Measurements from ENCODE around the gene PARP3. TPM values are rescaled to one million over a fixed set of nuclear protein-coding genes. Genes with fewer than 3 reads are reported as not detected.
"Not testable (repeated sequence)": the region's sequence is repeated elsewhere in the genome, so short reads cannot be mapped to it uniquely, and the experiment has no call there.

PARP3 gene
- total RNA-seq = 21.8 TPM

DNA sequence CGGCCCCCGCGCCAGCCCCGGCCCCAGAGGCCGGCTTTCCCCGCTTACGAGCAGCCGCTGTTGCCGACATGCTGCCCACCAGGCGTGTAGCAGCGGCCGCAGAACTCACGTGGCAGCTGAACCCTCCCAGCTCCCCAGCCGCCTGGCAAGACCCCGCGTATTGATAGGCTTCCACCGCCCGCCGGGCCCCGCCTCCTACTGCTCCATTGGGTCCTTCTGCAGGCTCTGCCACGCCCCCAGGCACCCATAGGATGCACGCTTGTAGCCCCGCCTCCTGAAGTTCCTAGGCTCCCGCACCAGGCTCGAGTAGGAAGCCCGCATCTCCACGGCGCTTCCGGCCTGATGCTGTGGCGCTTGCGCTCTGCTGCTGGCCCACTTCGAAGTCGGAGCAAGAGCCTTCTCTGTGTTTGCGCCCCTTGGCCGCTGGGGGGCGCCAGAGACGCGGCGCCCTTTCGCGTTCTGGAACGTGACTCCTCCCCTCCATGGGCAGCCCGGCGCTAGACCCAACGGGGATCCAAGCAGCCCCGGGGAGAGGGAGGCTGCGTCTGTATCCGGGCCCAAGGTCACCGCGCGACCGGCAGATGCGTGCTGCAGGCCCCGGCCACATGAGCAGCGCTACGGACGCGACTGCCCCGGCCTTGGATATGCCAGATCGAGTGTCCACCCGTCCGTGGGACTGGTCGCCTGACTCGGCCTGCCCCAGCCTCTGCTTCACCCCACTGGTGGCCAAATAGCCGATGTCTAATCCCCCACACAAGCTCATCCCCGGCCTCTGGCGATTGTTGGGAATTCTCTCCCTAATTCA lies at the start of gene PARP3, which contains the start of gene RRP9:
Gene PARP3 (plus strand): TSS at position 566 of the 805 bp plus-strand sequence. CDS start 993 bp downstream, outside the sequence.
Gene RRP9 (minus strand): TSS at position 107 of the 805 bp plus-strand sequence. CDS start 37 bp downstream, at position 70.
- peak; percentile 99 to 100 (median 100) for DNase-seq (ENCODE audit: low read depth in 2 of 3, low spot score in 2 of 3)

DNA sequence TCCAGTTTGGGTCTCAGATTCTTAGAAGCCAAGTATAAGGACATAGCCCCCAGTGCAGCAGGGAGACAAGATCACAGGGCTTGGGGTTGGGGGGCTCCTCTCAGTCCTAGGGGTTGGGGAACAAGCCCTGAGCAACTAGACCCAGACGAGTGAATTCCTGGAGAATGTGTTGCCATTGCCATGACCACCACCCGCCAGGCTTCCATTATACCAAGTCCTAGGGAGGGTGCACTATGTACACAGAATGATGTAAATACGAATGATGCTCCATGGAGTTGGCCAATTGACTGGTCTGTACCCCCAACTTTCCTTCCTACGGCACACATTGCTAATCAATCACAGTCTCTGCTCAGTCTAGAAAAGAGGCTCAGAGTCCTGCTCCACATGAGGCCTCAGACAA lies 47.8 kb upstream of the PARP3 start:
- no peak for DNase-seq (ENCODE audit: low read depth in 2 of 3, low spot score in 2 of 3)

GRCh38 chr3:51894939-51895338 lies 47.2 kb upstream of the PARP3 start:
- no peak for DNase-seq (ENCODE audit: low read depth in 2 of 3, low spot score in 2 of 3)

DNA sequence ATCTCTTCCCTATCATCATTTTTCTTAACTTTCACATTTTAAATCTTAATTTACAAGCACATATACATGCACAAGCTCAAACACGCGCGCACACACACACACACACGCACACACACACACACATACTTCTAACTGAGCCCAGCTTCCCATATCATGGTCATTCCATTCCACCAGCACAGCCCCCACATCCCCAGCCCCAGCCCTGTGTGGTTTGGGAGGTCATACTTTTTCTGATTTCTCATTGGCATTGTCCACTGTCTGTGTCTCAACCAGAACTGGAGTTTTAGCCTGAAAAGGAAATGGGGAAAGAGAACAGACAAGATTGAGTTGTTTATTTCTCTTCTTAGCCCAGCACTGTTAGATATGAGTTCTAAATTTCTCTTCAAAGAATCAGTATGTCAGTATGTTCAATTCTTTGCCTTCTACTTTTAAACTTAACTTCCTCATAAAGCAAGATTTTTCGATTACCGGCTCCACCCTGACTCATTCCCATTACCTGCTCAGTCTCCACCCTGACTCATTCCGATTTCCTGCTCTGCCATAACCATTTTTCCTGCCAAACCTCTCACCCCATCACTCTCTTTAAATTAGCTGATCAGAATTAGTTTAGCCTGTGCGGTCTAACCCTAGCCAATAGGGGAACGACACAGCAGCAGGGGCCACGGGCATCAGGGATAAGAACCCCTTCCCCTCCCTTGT lies 45.4 kb upstream of the PARP3 start:
- DNase-seq (ENCODE audit: low read depth in 2 of 3, low spot score in 2 of 3) = no peak

GRCh38 chr3:51897391-51897790 lies 44.8 kb upstream of the PARP3 start:
- no peak for DNase-seq (ENCODE audit: low read depth in 2 of 3, low spot score in 2 of 3)

- not testable (repeated sequence) for DNase-seq (ENCODE audit: low read depth in 2 of 3, low spot score in 2 of 3)
Measured at GRCh38 chr3:51900043-51900442, 42.1 kb upstream of the PARP3 start.

DNA sequence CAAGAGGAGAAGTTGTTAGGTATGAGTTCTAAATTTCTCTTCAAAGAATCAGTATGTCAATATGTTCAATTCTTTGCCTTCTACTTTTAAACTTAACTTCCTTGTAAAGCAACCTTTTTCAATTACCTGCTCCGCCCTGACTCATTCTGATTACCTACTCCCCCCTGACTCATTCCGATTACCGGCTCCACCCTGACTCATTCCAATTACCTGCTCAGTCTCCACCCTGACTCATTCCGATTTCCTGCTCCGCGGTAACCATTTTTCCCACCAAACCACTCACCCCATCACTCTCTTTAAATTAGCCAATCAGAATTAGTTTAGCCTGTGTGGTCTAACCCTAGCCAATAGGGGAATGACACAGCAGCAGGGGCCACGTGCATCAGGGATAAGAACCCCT lies 39.8 kb upstream of the PARP3 start:
- not testable (repeated sequence) for DNase-seq (ENCODE audit: low read depth in 2 of 3, low spot score in 2 of 3)

DNA sequence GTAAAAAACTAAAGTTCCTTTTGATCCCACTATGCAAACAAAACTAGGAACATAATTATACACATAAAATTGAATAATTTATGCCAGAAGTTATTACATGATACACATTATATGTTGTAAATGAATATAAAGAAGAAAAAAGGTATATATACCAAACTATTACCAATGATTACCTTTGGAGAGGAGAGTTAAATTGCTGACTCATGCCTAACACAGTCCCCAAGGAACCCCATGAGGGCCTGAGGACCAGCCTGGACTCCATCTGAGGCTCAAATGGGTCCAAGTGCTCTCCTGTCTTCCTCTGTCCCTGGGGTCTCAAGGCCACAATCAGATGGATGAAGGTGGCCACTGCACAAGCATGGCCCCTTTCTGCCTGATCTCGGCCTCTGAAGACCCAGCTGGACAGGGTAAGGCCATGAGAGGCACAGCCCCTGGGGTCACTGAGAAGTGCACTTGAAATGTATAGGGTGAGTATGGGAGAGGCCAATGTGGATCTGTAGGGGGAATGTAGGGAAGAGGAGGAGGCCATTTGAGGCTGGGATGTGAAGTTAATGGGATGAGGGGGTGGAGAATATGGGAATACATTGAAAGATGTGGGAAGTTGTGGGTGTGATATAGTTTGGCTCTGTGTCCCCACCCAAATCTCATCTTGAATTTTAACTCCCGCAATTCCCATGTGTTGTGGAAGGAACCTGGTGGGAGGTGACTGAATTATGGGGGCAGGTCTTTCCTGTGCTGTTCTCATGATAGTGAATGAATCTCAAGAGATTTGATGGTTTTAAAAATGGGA lies 37.9 kb upstream of the PARP3 start:
- no peak for DNase-seq (ENCODE audit: low read depth in 2 of 3, low spot score in 2 of 3)

GRCh38 chr3:51908026-51908425 lies 34.1 kb upstream of the PARP3 start:
- no peak for DNase-seq (ENCODE audit: low read depth in 2 of 3, low spot score in 2 of 3)

DNA sequence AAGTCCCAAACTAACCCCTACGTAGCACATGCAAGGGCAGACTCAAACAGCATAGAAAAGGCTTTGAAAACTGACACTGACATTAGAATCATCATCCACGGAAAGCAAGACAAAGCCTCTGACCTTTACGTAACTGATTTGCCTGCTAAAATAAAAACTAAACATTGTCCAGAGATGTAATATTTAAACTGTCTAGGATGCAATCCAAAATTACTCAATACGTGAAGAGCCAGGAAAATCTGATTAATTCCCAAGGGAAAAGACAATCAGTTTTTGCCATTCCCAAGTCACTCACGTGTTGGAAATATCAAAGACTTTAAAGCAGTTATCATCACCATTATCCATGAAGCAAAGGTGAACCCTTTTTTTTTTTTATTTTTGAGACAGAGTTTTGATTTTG lies 25.7 kb upstream of the PARP3 start:
- DNase-seq (ENCODE audit: low read depth in 2 of 3, low spot score in 2 of 3) = no peak

DNA sequence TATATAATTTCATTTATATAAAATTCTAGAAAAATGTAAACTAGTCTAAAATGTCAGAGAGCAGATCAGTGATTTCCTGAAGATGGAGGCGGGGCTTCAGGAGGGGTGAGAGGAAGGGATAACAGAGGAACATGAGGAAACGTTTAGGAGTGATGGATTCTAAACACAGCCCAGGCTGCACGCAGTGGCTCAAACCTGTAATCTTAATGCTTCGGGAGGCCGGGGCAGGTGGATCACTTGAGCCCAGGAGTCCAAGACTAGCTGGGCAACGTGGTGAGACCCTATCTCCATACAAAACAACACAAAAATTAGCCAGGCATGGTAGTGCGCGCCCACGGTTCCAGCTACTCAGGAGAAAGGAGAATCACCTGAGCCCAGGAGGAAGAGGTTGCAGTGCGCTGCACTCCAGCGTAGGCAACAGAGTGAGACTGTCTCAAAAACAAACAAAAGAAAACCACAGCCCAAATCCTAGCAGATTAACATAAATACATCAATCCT lies 21.0 kb upstream of the PARP3 start:
- DNase-seq (ENCODE audit: low read depth in 2 of 3, low spot score in 2 of 3) = no peak

- DNase-seq (ENCODE audit: low read depth in 2 of 3, low spot score in 2 of 3) = no peak
Measured at GRCh38 chr3:51927061-51927977, 14.8 kb upstream of the PARP3 start.

DNA sequence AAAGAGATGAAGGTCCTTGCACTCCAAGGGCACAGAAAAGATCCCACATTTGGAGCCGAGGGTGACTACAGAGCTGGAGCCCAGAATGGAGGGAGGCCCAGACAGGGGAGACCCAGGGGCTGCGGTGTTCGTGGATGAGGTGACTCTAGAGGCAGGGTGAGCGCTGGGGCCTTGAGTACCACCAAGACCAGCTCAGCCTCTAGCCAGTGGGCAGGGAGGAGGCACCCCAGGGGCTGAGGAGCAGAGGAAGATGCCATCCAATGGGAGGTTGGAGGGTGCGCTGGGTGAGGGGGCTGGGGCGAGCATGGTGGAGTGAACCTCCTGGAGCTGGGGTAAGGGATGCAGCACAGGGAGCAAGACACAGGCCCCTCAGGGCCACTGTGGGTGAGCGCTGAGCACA lies 13.7 kb upstream of the PARP3 start:
- no peak for DNase-seq (ENCODE audit: low read depth in 2 of 3, low spot score in 2 of 3)

GRCh38 chr3:51928981-51929380 lies 13.2 kb upstream of the PARP3 start:
- not testable (repeated sequence) for DNase-seq (ENCODE audit: low read depth in 2 of 3, low spot score in 2 of 3)

DNA sequence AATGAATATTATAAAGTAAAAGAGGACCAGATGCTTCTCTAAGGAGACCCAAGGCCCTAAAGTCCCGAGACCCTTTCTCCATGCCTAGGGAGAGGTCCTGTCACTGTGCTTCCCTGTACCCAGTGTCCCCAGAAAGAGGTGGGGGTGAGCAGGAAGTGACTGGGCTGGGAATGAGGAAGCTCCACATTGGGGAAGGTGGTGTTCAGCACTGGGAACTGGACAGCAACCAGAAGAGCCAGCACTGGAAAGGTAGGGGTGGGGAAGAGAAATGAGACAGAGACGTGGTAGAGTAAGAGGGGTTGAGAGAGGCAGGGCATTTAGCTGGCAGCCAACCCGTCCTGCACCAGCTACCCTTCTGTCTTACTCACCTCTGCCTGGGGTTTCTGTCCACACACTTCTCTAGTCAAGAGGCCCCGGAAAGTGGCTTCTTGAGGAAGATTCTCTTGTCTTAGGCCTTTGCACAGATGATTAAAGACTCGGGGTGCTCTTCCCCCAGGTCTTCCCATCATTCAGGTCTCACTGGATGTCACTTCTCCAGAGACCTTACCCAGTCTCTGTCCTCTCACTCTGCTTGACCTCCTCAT lies 12.7 kb upstream of the PARP3 start:
- DNase-seq (ENCODE audit: low read depth in 2 of 3, low spot score in 2 of 3) = no peak

DNA sequence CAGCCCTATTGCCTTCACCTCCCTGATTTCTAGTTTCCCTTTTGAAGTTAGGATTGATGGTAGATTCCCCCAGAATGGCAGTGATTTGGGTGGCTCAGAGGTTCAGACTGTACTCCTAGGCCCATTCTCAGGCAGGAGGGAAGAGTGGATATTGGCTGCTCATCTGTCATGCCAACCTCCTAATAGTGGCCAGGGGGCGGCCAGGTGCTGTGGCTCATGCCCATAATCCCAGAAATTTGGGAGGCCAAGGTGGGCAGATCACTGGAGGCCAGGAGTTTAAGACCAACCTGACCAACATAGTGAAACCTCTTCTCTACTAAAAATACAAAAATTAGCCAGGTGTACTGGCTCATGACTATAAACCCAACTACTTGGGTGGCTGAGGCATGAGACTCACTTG lies 11.7 kb upstream of the PARP3 start:
- no peak for DNase-seq (ENCODE audit: low read depth in 2 of 3, low spot score in 2 of 3)

DNA sequence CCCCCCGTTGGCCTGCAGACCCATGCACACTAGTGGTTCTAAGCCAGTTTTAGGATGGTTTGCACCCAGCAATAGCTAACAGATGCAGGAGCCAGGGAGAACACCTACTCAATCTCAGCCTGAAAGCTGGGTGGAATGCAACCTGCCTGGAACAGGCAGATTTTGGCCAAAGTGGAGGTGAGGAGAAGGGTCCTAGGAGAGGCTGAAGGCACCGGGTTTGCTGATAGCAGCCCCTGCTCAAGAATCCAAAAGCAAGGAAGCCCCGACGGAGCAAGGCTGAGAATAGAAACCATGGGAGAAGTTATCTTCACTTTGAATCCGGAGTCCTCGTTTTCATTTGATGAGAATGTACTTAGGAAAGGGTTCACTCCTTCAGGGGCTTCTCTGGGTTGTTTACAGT lies 10.4 kb upstream of the PARP3 start:
- DNase-seq (ENCODE audit: low read depth in 2 of 3, low spot score in 2 of 3) = no peak

- no peak for DNase-seq (ENCODE audit: low read depth in 2 of 3, low spot score in 2 of 3)
Measured at GRCh38 chr3:51932471-51933370, 9.4 kb upstream of the PARP3 start.

Measured in hematopoietic multipotent progenitor cell (in vitro differentiated cells).